Stimulated activated memory B cell treated with anti-CD40 and anti-IgM and Interleukin-4, amounts not matched to agents 10 μg/mL and 1 μg/mL and 100 μg/mL, for 72 hours (primary cell): ENCODE measurements around the gene NR1H4.
"Not testable (repeated sequence)": the region's sequence is repeated elsewhere in the genome, so short reads cannot be mapped to it uniquely, and the experiment has no call there.

Experiments
- ATAC-seq: fragments of 150-1000 bp; cut with Tn5 transposase; 2 replicates; pipeline ENCODE4 v1.10.0; 2021
- H3K27ac Mint-ChIP-seq: one replicate; pipeline ENCODE4 v1.8.0; 2022; ENCODE audit warnings: mild to moderate bottlenecking, mixed read lengths
- H3K27me3 Mint-ChIP-seq: one replicate; pipeline ENCODE4 v1.8.0; 2022; ENCODE audit warnings: mixed read lengths
- H3K36me3 Mint-ChIP-seq: one replicate; pipeline ENCODE4 v1.8.0; 2022; ENCODE audit warnings: mixed read lengths
- H3K4me1 Mint-ChIP-seq: one replicate; pipeline ENCODE4 v1.8.0; 2022; ENCODE audit warnings: mixed read lengths
- H3K4me3 Mint-ChIP-seq: one replicate; pipeline ENCODE4 v1.8.0; 2022; ENCODE audit warnings: mild to moderate bottlenecking, moderate library complexity, mixed read lengths
- H3K9me3 Mint-ChIP-seq: one replicate; pipeline ENCODE4 v1.8.0; 2022; ENCODE audit warnings: mixed read lengths

Gene NR1H4

GRCh38 chr12:100520048-100520769 is 46.5 kb downstream of the NR1H4 start:
- H3K4me3 Mint-ChIP-seq = no peak overlapping the region
- H3K36me3 Mint-ChIP-seq = no peaks in the 10 kb centered on the region
- no peak overlapping the region for H3K27ac Mint-ChIP-seq
- peaks cover 8% of the 10 kb centered on the region for H3K9me3 Mint-ChIP-seq
- ATAC-seq = no peak
- no peaks in the 10 kb centered on the region for H3K4me1 Mint-ChIP-seq
- peaks cover 24% of the 10 kb centered on the region for H3K27me3 Mint-ChIP-seq

GRCh38 chr12:100521958-100522357 is 48.3 kb downstream of the NR1H4 start:
- peaks cover 24% of the 10 kb centered on the region for H3K27me3 Mint-ChIP-seq
- H3K36me3 Mint-ChIP-seq = no peaks in the 10 kb centered on the region
- no peak overlapping the region for H3K27ac Mint-ChIP-seq
- ATAC-seq = no peak
- no peak overlapping the region for H3K4me3 Mint-ChIP-seq
- no peaks in the 10 kb centered on the region for H3K4me1 Mint-ChIP-seq
- H3K9me3 Mint-ChIP-seq = peaks cover 8% of the 10 kb centered on the region

GRCh38 chr12:100528034-100528433 is 54.4 kb downstream of the NR1H4 start:
- peaks cover 11% of the 10 kb centered on the region for H3K27me3 Mint-ChIP-seq
- ATAC-seq = no peak
- no peak overlapping the region for H3K4me3 Mint-ChIP-seq
- no peaks in the 10 kb centered on the region for H3K36me3 Mint-ChIP-seq
- H3K4me1 Mint-ChIP-seq = no peaks in the 10 kb centered on the region
- H3K27ac Mint-ChIP-seq = no peak overlapping the region
- no peaks in the 10 kb centered on the region for H3K9me3 Mint-ChIP-seq

- Mint-ChIP-seq H3K4me1 (no peaks in the 10 kb centered on the region), H3K36me3 (no peaks in the 10 kb centered on the region), H3K27ac (no peak overlapping the region), H3K27me3 (peaks cover 5% of the 10 kb centered on the region), H3K4me3 (no peak overlapping the region), H3K9me3 (no peaks in the 10 kb centered on the region)
- ATAC-seq = no peak
These were observed 54.9 kb downstream of the NR1H4 start for GRCh38 chr12:100528471-100529127.

GRCh38 chr12:100529756-100530350 is 56.2 kb downstream of the NR1H4 start:
- H3K36me3 Mint-ChIP-seq = no peaks in the 10 kb centered on the region
- H3K27ac Mint-ChIP-seq = no peak overlapping the region
- H3K4me1 Mint-ChIP-seq = no peaks in the 10 kb centered on the region
- no peak for ATAC-seq
- no peaks in the 10 kb centered on the region for H3K27me3 Mint-ChIP-seq
- no peak overlapping the region for H3K4me3 Mint-ChIP-seq
- H3K9me3 Mint-ChIP-seq = no peaks in the 10 kb centered on the region

GRCh38 chr12:100533376-100533775 is 59.7 kb downstream of the NR1H4 start:
- H3K36me3 Mint-ChIP-seq = no peaks in the 10 kb centered on the region
- no peaks in the 10 kb centered on the region for H3K27me3 Mint-ChIP-seq
- H3K4me1 Mint-ChIP-seq = no peaks in the 10 kb centered on the region
- no peak overlapping the region for H3K27ac Mint-ChIP-seq
- no peak for ATAC-seq
- no peak overlapping the region for H3K4me3 Mint-ChIP-seq
- no peaks in the 10 kb centered on the region for H3K9me3 Mint-ChIP-seq

DNA sequence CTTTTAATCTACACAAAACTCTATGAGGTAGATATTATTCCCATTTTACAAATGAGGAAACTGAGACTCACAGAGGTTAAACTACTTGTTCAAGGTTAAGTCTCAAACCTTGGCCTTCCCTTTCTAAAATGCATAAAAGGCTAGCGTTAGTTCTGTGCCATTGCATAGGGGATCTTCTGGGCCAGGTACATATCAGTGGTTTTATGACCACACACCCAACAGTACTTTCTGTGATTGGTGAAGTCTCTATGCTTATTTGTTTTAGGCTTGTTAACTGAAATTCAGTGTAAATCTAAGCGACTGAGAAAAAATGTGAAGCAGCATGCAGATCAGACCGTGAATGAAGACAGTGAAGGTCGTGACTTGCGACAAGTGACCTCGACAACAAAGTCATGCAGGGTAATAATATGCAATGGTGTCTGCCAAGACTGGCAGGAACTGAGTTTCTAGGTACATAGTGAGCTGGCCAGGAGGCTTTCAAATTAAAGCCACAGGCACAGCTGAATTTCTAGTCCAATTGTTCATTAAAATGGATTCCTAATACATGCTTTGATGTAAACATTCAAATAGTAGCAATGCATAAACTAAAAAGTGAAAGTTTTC is 61.1 kb downstream of the NR1H4 start:
- H3K27ac Mint-ChIP-seq = no peak overlapping the region
- no peaks in the 10 kb centered on the region for H3K9me3 Mint-ChIP-seq
- H3K4me3 Mint-ChIP-seq = no peak overlapping the region
- peaks cover 5% of the 10 kb centered on the region for H3K27me3 Mint-ChIP-seq
- ATAC-seq = no peak
- H3K36me3 Mint-ChIP-seq = no peaks in the 10 kb centered on the region
- no peaks in the 10 kb centered on the region for H3K4me1 Mint-ChIP-seq

GRCh38 chr12:100539202-100539601 is 65.5 kb downstream of the NR1H4 start:
- H3K27me3 Mint-ChIP-seq = peaks cover 10% of the 10 kb centered on the region
- no peak overlapping the region for H3K4me3 Mint-ChIP-seq
- H3K4me1 Mint-ChIP-seq = no peaks in the 10 kb centered on the region
- no peaks in the 10 kb centered on the region for H3K36me3 Mint-ChIP-seq
- no peaks in the 10 kb centered on the region for H3K9me3 Mint-ChIP-seq
- H3K27ac Mint-ChIP-seq = no peak overlapping the region
- no peak for ATAC-seq

GRCh38 chr12:100544165-100544564 is 70.5 kb downstream of the NR1H4 start:
- Mint-ChIP-seq H3K27me3 (peaks cover 10% of the 10 kb centered on the region), H3K9me3 (no peaks in the 10 kb centered on the region), H3K4me1 (no peaks in the 10 kb centered on the region), H3K4me3 (no peak overlapping the region), H3K36me3 (no peaks in the 10 kb centered on the region), H3K27ac (no peak overlapping the region)
- ATAC-seq = no peak

DNA sequence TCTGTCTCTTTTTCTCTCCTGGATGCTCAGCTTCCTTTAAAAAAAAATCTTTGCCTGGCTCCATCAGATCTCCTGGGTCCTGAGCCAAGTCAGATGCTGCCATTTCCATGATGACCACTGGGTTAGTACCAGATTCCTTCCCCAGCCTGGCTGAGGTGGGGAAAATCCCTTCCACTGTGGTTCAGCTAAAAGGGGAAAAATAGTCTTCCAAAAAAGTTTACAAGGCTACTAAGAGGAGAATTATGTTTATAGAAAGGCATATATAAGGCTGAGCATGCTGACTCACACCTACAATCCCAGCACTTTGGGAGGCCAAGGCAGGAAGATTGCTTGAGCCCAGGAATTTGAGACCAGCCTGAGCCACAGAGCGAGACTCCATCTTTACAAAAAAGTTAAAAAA is 71.4 kb downstream of the NR1H4 start:
- no peaks in the 10 kb centered on the region for H3K9me3 Mint-ChIP-seq
- no peak for ATAC-seq
- H3K4me1 Mint-ChIP-seq = no peaks in the 10 kb centered on the region
- H3K27me3 Mint-ChIP-seq = peaks cover 1% of the 10 kb centered on the region
- no peaks in the 10 kb centered on the region for H3K36me3 Mint-ChIP-seq
- no peak overlapping the region for H3K27ac Mint-ChIP-seq
- no peak overlapping the region for H3K4me3 Mint-ChIP-seq

DNA sequence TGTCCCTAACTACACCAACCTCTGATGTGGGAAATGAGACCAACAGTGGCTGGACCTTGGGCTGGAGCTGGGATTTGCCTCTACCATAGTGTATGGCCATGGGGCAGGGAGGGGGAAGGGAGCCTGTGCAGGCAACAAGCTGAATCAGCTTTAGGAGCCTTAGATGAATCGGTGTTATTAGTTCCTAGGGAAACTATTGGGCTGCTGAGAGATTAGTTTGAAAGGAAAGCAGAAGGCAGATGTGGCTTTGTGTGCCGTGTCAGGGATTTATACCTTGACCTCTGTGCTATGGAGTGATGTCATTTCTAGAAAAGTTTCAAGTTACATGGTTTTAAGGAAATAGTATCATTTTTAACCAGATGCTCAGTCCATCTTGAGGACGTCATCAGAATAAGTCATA is 80.3 kb downstream of the NR1H4 start:
- peaks cover 5% of the 10 kb centered on the region for H3K27me3 Mint-ChIP-seq
- H3K4me3 Mint-ChIP-seq = no peak overlapping the region
- no peaks in the 10 kb centered on the region for H3K9me3 Mint-ChIP-seq
- H3K27ac Mint-ChIP-seq = no peak overlapping the region
- no peak for ATAC-seq
- no peaks in the 10 kb centered on the region for H3K36me3 Mint-ChIP-seq
- no peaks in the 10 kb centered on the region for H3K4me1 Mint-ChIP-seq

DNA sequence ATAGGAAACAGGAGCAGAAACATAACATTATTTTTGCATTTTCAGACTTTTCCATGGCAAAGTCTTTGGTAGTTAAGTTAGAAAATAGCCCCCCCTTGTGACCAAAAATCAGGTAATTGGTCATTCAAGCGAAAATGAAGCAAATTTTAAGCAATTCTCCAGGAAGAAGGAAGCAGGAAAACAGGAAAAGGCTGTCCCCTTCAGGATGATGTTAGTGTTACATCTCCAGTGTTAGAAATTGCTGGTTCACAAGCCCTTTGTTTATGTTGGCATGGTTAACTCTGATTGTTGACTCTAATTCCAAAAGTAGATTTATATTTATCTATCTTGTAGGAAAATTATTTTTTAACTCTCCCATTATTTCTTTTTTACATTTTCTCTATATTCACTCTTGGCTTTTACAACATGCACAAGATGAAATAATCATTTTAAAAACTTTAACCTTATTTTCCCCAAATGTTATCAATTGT is 81.0 kb downstream of the NR1H4 start:
- no peaks in the 10 kb centered on the region for H3K36me3 Mint-ChIP-seq
- no peaks in the 10 kb centered on the region for H3K9me3 Mint-ChIP-seq
- H3K27ac Mint-ChIP-seq = no peak overlapping the region
- H3K4me3 Mint-ChIP-seq = no peak overlapping the region
- H3K4me1 Mint-ChIP-seq = no peaks in the 10 kb centered on the region
- no peak for ATAC-seq
- peaks cover 9% of the 10 kb centered on the region for H3K27me3 Mint-ChIP-seq

- Mint-ChIP-seq H3K4me1 (no peaks in the 10 kb centered on the region), H3K9me3 (no peaks in the 10 kb centered on the region), H3K27ac (no peak overlapping the region), H3K4me3 (no peak overlapping the region), H3K36me3 (no peaks in the 10 kb centered on the region), H3K27me3 (peaks cover 9% of the 10 kb centered on the region)
- no peak for ATAC-seq
These were observed 82.1 kb downstream of the NR1H4 start for GRCh38 chr12:100555722-100556121.

- Mint-ChIP-seq H3K27me3 (peaks cover 9% of the 10 kb centered on the region), H3K4me1 (no peaks in the 10 kb centered on the region), H3K27ac (no peak overlapping the region), H3K36me3 (no peaks in the 10 kb centered on the region), H3K9me3 (no peaks in the 10 kb centered on the region), H3K4me3 (no peak overlapping the region)
- ATAC-seq = no peak
These were observed 83.7 kb downstream of the NR1H4 start for GRCh38 chr12:100557357-100557756.

GRCh38 chr12:100559261-100559660 is 85.6 kb downstream of the NR1H4 start:
- H3K27me3 Mint-ChIP-seq, ATAC-seq, H3K4me1 Mint-ChIP-seq, H3K27ac Mint-ChIP-seq, H3K36me3 Mint-ChIP-seq, H3K4me3 Mint-ChIP-seq, H3K9me3 Mint-ChIP-seq: not testable (repeated sequence)
